Activated CD4-positive, alpha-beta T cell treated with anti-CD3 and anti-CD28 coated beads, Interleukin-2, Interleukin-6, amounts not matched to agents 100 ng/mL and 50 ng/mL, durations not matched to agents 16 hours and 8 hours (primary cell): Measurements from ENCODE around the gene PRKCA.

ENCODE experiments used
- DNase-seq: peaks from one replicate; pipeline ENCODE4 v3.0.0-alpha.2; 2020

The PRKCA gene

GRCh38 chr17:66523378-66524200 is 221.2 kb downstream of the PRKCA start:
- DNase-seq, result no peak

DNA sequence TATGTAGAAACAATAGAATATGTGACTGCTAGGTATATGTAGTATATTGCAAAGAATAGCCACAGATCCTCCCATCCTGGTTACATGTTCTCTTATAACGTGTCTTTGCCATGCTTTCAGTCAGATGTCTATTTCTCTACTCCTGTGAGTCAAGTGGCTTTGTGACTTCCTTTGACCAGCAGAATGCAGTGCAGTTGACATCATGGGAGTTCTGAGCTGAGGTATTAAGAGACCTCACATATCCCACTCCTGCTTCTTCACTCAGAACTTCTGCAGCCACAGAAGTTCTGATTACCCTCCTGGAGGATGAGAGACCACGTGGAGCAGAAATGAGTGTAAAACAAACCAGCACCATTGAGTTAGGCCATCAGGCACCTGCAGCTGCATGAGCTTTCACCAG is 222.5 kb downstream of the PRKCA start:
- peak; percentile 52 for DNase-seq

DNA sequence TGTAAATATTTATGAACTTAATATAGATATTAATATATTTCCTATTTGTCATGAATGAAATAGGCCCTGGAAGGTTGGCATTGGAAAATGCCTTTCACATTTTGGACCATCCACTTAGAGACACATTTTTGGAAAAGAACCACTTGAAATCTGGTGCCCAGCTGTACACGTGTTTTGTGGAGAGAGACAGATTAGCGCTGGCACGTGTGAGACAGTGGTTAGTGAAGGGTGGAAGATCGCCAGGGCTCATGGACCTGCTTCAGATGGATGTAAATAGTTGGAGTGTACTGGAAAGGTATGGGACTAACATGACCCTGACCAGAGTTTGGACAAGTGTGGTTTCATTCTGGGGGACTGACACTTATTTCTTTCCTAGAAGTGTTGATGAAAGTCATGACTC is 222.9 kb downstream of the PRKCA start:
- DNase-seq, result no peak

- no peak for DNase-seq
Measured at GRCh38 chr17:66526827-66527226, 224.4 kb downstream of the PRKCA start.

DNA sequence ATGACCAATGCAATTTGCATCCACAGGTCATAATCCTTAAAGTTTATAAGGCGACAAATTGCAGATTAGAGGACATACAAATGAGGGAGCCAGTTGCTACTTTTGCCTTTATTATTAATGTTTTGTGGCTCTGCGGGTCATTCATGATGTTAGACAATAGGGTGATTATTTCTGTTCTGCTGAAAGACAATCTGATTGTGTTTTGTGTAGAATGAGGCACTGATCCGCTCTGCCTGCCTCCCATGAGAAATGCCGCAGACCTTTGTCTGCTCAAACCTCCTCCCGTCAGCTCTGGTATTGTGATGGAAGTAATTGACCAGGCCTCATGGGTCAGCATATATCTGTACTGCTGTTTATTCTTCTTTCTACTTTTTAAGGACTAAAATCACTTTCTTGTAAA is 224.9 kb downstream of the PRKCA start:
- DNase-seq, result no peak

GRCh38 chr17:66531851-66532295 is 229.5 kb downstream of the PRKCA start:
- DNase-seq, result no peak

DNA sequence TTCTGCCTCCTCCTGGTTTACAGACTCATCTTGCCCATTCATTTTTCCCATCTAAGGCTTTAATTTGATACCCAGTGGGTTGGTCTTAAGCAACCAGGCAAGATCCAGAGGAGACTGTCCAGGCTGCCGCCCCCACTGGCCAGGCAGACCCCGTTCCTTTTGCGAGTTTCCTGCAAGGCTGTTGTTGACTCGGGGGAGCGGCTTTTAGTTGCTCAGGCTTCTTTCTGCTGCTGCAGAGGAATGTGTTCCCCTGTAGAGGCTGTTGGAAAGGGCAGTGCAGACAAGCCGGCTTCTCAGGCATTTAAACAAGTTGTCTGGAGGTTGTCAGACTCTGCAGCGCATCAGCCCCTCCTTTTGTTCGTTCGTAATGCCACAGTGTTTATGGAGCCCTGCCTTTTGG is 231.2 kb downstream of the PRKCA start:
- no peak for DNase-seq

DNA sequence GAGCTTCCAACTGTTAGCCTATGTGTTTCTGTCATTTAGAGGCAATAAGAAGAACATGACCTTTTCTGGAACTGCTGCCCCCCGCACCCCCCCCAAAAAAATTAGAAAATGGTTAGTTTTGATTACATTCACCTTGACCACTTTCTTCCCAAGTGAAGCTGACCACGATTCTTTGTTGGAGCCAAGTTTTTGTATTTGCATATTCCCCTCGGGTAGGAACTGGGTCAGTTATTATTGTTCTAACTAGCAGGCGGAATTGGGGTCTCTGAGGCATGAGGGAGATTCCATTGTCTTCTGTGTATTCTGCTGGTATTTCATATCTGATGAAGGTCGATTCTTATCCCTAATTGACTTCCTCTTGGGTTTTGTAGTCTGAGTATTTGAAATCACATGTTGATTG is 231.6 kb downstream of the PRKCA start:
- no peak for DNase-seq

DNA sequence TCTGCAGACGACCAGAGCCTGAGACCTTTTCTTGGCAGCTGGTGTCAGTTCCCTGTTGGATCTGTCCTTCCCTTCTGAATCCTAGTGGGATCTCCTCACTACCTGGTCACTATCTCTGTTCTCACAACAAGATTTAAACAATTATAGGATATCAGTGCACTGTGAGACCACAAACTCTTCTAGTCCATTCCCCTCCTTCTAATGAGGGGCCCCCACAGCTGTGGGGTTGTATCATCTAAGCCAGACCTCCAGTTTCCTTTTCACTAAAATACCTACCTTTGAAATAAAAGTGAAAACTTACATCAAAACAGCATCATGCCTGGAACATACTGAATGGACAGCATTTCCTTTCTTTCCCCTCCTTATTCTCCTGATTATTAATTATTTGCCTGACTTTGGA is 233.2 kb downstream of the PRKCA start:
- DNase-seq, result no peak

GRCh38 chr17:66537502-66537901 is 235.1 kb downstream of the PRKCA start:
- DNase-seq, result no peak

- no peak for DNase-seq
Measured at GRCh38 chr17:66538776-66539175, 236.4 kb downstream of the PRKCA start.

DNA sequence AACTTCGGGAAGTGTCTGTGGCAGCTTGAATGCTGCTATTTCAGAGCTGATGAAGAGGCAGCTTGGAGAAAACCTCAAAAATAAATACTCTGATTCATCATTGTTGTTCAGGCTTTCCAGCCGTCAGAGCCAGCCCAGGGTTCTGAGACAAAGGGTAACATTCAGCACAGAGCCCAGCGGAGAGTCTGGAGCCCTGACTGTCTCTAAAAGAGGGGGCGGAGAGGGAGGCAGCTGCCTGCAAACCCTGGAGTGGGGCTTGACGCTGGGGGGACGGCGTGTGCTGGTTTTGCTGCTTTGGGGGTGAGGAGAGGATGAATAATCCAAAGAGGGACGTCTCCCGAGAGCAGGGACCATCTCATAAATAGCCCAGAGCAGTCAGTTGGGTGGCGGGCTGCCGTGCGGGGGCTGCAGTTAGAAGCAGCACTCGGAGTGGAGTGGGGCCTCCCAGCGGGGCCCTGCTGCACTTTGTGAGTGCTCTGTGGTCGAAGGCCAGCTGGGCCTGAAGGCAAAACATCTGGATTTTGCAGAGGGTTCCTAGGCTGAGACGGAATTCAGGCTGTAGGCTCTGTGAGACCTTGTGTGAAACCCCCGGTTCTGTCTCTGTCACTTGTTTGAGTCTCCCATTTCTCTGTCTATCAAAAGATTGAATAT is 237.8 kb downstream of the PRKCA start:
- no peak for DNase-seq

DNA sequence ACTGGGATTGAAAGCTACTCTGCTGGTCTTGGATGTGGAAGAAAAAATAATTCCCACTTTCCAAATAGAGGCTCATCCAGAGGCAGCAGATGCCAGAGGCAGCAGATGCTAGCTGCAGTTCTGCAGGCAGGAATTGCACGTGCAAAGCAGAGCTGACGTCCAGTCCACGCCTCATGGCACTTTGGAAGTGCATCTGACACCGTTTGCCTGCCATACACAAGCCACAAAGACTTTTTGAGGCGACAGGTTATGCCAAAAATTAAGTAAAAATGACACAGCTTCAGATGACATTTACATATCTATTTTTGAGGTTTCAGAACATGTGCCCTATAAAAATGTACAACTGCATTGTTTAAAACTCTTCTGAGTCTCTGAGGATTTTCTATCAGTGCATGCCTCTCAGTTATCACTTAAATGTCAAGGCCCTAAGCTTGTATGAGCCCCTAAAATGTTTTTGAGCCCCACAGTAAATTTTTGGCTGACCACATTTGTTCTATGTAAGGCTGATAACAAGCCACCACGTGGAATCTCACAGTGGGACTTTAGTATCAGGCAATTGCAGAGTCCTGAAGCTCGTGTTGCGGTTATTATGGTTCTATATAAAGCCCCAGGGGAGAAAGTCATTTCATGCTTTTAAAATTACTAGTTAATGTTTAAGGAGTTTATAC is 239.2 kb downstream of the PRKCA start:
- peak; percentile 68 for DNase-seq

DNA sequence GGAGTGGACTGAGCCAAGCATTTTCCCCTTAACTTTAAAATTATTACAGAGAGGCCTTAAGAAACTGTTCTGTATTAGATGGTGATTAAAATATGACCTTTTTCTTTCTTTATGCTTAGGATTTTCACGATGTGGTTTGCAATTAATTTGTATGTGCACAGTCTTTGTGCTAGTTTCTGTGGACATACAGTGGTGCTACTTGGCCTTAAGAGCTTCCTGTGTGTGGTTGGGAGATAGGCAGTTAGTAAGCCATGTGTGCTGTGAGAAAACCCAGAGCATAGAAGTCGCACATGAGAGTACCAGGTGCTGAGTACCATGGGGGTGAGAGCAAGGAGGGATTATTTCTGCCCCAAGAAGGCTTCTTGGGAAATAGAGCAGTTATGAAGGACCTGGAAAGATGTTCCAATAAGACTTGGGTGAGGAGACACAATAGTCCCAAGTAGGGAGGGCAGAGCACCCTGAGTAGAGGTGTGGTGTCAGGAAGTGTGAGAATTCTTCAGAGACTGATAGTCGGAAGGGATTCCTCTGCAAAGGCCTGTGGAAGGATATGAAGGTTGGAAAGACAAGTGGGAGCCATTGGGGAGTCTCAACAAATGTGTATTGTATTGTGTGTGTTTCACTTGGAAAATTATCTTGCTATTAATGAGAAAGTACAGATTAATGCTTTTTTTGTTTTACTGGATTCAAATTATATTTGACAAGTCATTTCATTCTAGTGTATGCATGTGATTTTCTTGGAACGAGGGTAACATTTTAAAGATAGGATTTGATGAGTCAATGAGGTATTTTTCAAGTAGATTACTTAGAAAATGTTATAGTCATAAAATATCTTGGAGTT is 239.9 kb downstream of the PRKCA start:
- DNase-seq, result peak; percentile 75

GRCh38 chr17:66542967-66543520 is 240.6 kb downstream of the PRKCA start:
- no peak for DNase-seq

DNA sequence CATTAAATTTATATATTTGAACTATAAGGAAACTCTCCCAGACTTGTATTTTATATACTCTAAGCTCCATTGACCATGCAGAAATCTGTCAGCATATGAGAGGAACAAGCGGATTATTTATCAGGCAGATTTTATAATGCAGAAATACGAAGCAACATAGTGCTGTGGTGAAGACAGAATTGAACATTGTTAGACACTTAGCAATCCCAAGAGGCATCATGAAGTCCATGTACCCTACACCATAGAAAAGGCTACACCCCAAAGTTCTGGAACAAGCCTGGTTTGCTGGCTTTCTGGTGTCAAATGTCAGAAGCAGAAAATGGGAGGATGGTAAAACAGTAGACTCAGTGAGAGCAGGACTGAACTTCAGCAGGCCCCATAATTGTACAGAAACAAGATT is 241.1 kb downstream of the PRKCA start:
- no peak for DNase-seq

GRCh38 chr17:66545918-66546317 is 243.5 kb downstream of the PRKCA start:
- DNase-seq, result no peak

DNA sequence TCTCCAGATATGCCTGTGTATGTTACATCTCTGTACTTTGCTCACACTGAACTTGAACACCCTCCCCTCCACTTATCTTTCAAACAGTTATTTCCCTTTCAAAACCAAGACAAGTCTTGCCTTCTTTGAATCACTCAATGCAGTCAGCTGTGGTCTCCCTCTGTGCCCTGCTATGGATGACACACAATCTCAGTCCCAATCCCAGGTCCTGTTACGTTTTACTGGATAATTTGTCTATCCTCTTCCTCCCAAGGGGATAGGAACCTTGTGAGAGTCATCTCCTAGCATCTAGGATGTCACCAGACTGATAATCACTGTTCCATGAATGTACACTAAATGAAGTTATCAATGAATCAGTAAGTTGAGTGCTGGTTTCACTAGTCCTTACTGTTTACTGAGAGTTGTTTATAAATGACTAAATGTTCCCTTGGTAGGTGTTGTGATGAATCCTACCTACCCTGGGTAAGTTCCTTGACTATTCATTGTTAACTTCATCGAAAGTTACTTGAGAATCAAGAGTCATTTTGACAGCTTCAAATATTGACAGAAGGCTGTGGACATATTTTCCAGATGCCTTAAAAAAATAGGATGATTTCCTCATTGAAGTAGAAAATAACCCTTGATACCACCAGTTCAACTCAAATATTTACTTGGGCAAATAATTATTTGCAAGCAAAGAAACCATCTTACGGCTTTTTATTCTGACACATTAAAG is 244.9 kb downstream of the PRKCA start:
- DNase-seq, result peak; percentile 67

DNA sequence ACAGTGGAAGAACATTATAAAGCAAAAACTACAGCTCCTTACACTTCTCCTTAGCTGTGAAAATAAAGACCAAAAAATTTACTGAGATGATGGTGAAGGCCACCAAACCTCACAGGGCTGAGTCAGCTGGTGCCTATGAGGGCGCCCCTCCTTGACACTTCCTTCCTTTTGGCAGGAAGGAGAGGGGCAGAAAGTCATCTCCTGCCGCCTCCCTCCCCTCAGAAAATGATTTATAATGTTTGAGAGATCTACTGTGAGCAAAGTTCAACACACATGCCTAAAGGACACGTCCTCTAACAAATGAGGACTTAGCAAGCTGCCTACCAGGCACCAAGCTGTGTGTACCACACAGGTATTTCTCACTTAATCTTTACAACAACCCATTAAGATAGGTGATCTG is 245.7 kb downstream of the PRKCA start:
- peak; percentile 86 for DNase-seq

GRCh38 chr17:66548659-66549310 is 246.4 kb downstream of the PRKCA start:
- DNase-seq, result no peak

GRCh38 chr17:66549311-66549704 is 246.9 kb downstream of the PRKCA start:
- no peak for DNase-seq
